ENCODE measurements around the gene MAGI2.

MAGI2 gene

DNA sequence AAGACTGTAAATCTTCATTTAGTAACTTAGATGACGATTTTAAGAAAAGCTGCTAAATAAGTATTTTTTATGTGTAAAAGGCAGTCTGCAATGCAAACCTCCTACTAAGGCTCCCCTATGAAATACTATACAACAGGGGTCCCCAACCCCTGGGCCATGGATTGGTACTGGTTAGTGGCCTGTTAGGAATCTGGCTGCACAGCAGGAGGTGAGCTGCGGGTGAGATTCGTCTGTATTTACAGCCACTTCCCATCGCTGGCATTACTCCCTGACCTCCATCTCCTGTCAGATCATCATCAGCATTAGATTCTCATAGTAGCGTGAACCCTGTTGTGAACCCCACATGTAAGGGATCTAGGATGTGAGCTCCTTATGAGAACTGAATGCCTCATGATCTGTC, 580.4 kb downstream of the MAGI2 start:
- no peak for DNase-seq (ENCODE audit: low read depth, low spot score)
- H3K27ac ChIP-seq, result no peak overlapping the region

DNA sequence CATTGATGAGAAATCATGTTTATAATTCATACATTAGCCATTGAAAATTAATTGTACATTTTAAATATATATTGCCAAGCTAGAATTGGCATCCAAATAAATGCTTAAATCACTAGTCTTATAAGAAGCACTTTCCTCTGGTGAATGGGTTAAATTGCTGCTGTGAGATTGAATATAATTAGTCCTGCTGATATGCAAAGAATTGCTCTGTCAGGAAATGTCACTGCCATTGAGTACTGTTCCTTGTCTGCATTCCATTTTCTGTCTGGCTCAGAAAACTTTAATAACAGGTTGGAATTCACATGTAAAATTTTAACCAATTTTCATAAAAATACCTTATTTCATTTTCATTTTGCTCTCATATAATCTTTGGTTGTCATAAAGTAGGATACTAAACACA, 589.1 kb downstream of the MAGI2 start:
- DNase-seq (ENCODE audit: low read depth, low spot score), result no peak
- H3K27ac ChIP-seq, result no peak overlapping the region

- H3K27ac ChIP-seq, result no peak overlapping the region
- no peak for DNase-seq (ENCODE audit: low read depth, low spot score)
Measured at GRCh38 chr7:78863281-78863680, 590.2 kb downstream of the MAGI2 start.

DNA sequence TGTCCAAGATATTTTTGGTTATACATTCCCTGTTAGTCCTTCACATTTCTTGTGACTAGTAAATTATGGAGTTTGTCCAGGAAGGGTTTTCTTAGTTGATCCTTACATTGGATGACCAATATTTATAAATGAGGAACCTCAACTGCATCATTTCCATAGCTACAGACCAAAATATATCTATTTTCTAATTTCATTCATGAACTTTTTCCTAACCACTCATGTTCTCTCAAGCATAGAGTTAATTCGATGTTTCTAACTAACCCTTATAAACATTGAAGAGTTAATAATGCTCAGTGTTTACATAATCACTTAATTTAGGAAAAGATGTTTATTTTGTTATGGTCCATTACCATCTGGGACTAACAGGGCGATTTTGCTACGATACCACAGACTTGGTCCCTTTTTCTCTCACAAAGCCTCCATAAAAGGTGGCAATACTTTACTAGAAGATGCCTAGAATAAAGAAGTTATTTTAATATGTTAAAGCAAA, 591.0 kb downstream of the MAGI2 start:
- DNase-seq (ENCODE audit: low read depth, low spot score), result no peak
- no peak overlapping the region for H3K27ac ChIP-seq

GRCh38 chr7:78852951-78853350, 600.5 kb downstream of the MAGI2 start:
- no peak overlapping the region for H3K27ac ChIP-seq
- no peak for DNase-seq (ENCODE audit: low read depth, low spot score)

DNA sequence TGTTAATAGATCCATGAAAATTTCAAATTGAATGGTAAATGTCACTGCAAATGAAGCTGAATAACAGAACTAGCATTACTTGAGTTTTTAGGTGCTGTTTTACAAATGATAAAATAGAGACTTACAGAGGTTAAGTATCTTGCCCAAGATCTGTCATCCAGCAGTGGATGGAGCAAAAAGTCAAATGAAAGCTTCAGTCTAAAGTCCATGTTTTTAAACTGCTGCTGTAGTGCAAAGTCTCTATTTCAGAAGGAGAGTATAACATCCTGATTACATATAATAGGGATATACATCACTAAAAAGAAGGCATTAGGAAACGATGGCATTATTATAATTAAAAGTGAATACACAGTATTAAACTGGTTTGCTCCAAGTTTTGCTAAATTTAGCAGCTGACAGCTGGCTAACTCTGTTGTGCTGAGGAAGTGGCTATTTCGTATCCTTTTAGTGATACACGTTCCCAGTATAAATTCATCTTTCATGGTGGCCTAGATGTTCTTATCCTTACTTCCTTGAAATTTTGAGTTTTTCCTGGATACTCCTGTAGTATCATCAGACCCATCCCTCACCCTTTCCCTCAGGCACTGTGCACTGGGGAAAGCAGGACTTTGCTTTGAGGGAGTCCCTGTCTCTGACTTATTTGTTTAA, 603.2 kb downstream of the MAGI2 start:
- DNase-seq (ENCODE audit: low read depth, low spot score), result no peak
- no peak overlapping the region for H3K27ac ChIP-seq

DNA sequence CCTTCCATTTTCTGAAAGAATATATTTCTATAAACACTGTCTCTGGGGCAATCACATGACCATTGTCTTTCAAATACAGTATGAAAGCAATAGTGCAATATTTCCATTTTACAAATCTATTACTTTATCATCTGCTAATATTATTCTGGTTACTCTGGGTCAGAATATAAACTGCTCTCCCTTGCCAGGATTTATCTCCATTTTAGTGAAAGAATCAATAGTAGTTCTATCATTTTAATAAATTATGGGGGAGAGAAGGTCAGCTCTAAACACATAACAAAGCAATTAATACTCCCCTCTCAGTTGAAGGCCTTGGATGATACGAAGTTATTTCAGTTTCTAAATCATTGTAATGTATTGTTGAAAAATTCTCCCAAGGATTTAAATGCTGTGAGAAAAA, 608.3 kb downstream of the MAGI2 start:
- DNase-seq (ENCODE audit: low read depth, low spot score), result no peak

GRCh38 chr7:78842068-78842467, 611.4 kb downstream of the MAGI2 start:
- no peak for DNase-seq (ENCODE audit: low read depth, low spot score)

More for the DNA sequence above, 608.3 kb downstream of the MAGI2 start:
- no peak overlapping the region for H3K27ac ChIP-seq

GRCh38 chr7:78835897-78836296, 617.6 kb downstream of the MAGI2 start:
- H3K27ac ChIP-seq, result no peak overlapping the region
- DNase-seq (ENCODE audit: low read depth, low spot score), result no peak

More at GRCh38 chr7:78842068-78842467, 611.4 kb downstream of the MAGI2 start:
- no peak overlapping the region for H3K27ac ChIP-seq

- no peak overlapping the region for H3K27ac ChIP-seq
- DNase-seq (ENCODE audit: low read depth, low spot score), result no peak
Measured at GRCh38 chr7:78828317-78828716, 625.1 kb downstream of the MAGI2 start.

- DNase-seq (ENCODE audit: low read depth, low spot score), result no peak
- no peak overlapping the region for H3K27ac ChIP-seq
Measured at GRCh38 chr7:78803501-78804127, 649.9 kb downstream of the MAGI2 start.

GRCh38 chr7:78794101-78794500, 659.4 kb downstream of the MAGI2 start:
- no peak overlapping the region for H3K27ac ChIP-seq
- no peak for DNase-seq (ENCODE audit: low read depth, low spot score)

DNA sequence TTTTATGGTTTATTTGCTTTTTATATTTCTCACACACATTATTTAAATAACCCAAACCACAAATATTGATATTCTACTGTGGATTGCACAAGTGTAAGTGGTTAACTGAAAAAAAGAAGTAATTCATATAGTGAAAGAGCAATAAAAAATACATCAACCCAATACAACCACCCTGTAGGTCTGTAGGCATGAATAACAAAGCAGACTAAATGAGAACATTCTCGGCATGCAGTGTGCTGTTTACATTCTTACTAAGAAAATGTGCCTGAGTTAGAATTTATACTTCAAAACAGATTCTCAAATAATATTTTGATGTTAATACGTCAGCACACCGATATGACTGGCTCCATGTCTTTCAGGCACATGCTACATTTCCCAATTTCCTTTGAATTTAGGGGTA, 660.8 kb downstream of the MAGI2 start:
- H3K27ac ChIP-seq, result no peak overlapping the region
- DNase-seq (ENCODE audit: low read depth, low spot score), result no peak

DNA sequence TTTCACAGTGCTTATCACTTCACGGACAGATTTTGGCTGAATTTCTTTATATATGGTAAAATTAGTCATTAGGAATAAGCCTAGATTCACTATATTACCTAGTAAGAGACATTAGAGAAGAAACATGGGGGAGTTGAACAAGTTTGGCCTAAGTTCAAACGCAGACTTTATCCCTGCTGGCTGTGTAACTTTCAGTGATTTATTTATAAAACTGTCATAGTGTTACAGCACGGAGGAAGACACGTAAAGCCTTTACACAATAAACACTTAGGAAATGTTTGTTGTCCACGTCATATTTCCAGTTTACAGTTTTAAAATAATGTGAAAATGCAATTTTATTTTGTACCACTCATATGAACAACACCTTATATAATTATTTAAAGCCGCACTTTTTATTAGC, 661.5 kb downstream of the MAGI2 start:
- no peak overlapping the region for H3K27ac ChIP-seq
- no peak for DNase-seq (ENCODE audit: low read depth, low spot score)

DNA sequence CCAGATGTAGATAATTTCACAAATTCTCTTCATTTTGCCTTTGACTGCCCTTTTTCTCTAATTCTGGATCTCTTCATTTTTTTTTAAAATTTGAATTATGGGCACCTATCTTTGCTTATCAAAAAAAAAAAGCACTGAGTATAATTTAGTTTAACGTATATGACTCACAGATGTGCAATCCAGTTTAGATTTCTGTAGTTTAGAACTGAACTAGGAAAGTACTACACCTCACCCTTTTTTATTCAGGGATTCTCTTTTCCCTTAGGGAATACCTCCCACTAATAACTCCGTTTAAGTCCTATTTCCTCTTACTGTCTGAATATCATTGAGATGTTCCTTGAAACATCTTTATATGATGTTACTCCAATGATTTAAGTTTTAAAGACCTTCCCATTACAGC, 665.0 kb downstream of the MAGI2 start:
- H3K27ac ChIP-seq, result peak overlapping the region; percentile 34

GRCh38 chr7:78787854-78788253, 665.6 kb downstream of the MAGI2 start:
- peak; percentile 12 for DNase-seq (ENCODE audit: low read depth, low spot score)
- peak overlapping the region; percentile 34 for H3K27ac ChIP-seq

More for the DNA sequence above, 665.0 kb downstream of the MAGI2 start:
- no peak for DNase-seq (ENCODE audit: low read depth, low spot score)

- no peak overlapping the region for H3K27ac ChIP-seq
- DNase-seq (ENCODE audit: low read depth, low spot score), result no peak
Measured at GRCh38 chr7:78786055-78786454, 667.4 kb downstream of the MAGI2 start.

- H3K27ac ChIP-seq, result no peak overlapping the region
- no peak for DNase-seq (ENCODE audit: low read depth, low spot score)
Measured at GRCh38 chr7:78783179-78783962, 670.1 kb downstream of the MAGI2 start.

DNA sequence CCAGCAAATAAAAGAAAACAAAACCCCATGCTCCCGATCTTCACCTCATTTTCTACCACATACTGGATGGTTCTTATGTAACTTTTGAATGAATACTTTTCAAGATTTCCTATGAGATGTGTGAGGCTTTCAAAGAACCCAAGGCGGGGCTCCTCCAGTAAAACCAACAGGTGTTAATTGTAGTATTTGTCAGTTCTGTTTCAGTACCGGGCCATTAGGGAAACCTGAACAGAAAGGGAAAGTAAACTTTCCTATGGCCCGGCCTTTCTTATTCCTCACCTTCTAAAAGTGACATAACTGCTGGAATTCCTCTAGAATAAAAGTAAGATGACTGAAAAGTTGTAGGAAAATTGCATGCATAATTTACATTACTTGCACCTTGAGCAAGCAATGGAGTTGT, 672.9 kb downstream of the MAGI2 start:
- no peak for DNase-seq (ENCODE audit: low read depth, low spot score)
- H3K27ac ChIP-seq, result no peak overlapping the region

- DNase-seq (ENCODE audit: low read depth, low spot score), result no peak
Measured at GRCh38 chr7:78779788-78780187, 673.7 kb downstream of the MAGI2 start.

DNA sequence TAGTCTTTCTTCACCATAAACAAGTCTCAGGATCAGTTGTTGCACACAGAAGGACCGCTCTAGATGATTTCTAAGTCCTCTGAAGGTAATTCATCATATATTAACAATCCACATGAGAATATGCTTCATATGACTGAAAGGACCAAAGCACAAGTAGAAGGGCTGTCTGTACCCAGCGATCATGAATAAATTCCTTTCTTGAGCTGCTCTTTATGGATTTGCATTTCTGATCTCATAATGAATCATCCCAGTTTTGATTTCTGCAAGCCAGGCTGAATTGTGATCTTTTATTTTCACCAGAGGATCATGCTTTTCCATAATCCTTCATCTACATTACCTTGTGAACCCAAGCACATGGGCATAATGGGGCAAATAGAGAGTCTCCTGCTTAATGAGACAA, 675.6 kb downstream of the MAGI2 start:
- H3K27ac ChIP-seq, result no peak overlapping the region
- DNase-seq (ENCODE audit: low read depth, low spot score), result no peak

More at GRCh38 chr7:78779788-78780187, 673.7 kb downstream of the MAGI2 start:
- H3K27ac ChIP-seq, result no peak overlapping the region

Data from epithelial cell of prostate (primary cell).